GM23338 (cell line): ENCODE data around the gene LRRC3. TPM values are rescaled to one million over a fixed set of nuclear protein-coding genes. Genes with fewer than 3 reads are reported as not detected.

Experiments used
- EZH2phosphoT487 ChIP-seq: fragments of 200-600 bp; sonication (generic); IDR thresholded peaks from one replicate; pipeline ENCODE4 v1.8.1; 2018; ENCODE audit warnings: antibody characterized with exemption; ENCODE audit not compliant: unreplicated experiment
- JUNB ChIP-seq: IDR thresholded peaks from one replicate; pipeline ENCODE4 v1.6.1; 2016; ENCODE audit warnings: antibody characterized with exemption; ENCODE audit not compliant: unreplicated experiment
- NANOG ChIP-seq: IDR thresholded peaks from 2 replicates; pipeline ENCODE4 v1.6.1; 2016; ENCODE audit warnings: antibody characterized with exemption, borderline replicate concordance
- POLR2AphosphoS5 ChIP-seq: IDR thresholded peaks from 2 replicates; pipeline ENCODE4 v1.6.1; 2016; ENCODE audit warnings: antibody characterized with exemption, low read depth
- STAT1 ChIP-seq: IDR thresholded peaks from one replicate; pipeline ENCODE4 v1.6.1; 2016; ENCODE audit warnings: antibody characterized with exemption; ENCODE audit not compliant: unreplicated experiment
- ZNF331 ChIP-seq: fragments of 250-450 bp; sonication (Bioruptor Pico); IDR thresholded peaks from 2 replicates; pipeline ENCODE4 v1.5.0; 2020; ENCODE audit warnings: low read depth, mild to moderate bottlenecking, moderate library complexity
- polyA plus RNA-seq: library from polyadenylated mRNA; unstranded; fragments of >200 nt; fragmentation: Nextera tagmentation; extraction: Ambion mirVana; gene quantifications from 2 replicates; pipeline ENCODE4 v1.2.1, GENCODE V29; 2016
- total RNA-seq: library from RNA; depleted of rRNA; stranded (reverse); fragments of >200 nt; shearing (Covaris generic); gene quantifications from 2 replicates; pipeline ENCODE4 v1.2.3, GENCODE V29; 2014
- TF ChIP-seq, protein P1 (sequence below): fragments of 250-450 bp; sonication (Bioruptor Pico); IDR thresholded peaks from 2 replicates; pipeline ENCODE4 v1.5.0; 2020; ENCODE audit warnings: mild to moderate bottlenecking, moderate library complexity
- TF ChIP-seq, protein P2 (sequence below): IDR thresholded peaks from one replicate; pipeline ENCODE4 v1.6.1; 2018; ENCODE audit warnings: antibody characterized with exemption; ENCODE audit not compliant: unreplicated experiment

LRRC3 gene
- total and polyA plus RNA-seq, 2 experiments from 2014 or later: 0.95 to 6.8 TPM

GRCh38 chr21:44456214-44456914, 1.1 kb downstream of the LRRC3 start (continued):
- TF ChIP-seq, protein P1, sequence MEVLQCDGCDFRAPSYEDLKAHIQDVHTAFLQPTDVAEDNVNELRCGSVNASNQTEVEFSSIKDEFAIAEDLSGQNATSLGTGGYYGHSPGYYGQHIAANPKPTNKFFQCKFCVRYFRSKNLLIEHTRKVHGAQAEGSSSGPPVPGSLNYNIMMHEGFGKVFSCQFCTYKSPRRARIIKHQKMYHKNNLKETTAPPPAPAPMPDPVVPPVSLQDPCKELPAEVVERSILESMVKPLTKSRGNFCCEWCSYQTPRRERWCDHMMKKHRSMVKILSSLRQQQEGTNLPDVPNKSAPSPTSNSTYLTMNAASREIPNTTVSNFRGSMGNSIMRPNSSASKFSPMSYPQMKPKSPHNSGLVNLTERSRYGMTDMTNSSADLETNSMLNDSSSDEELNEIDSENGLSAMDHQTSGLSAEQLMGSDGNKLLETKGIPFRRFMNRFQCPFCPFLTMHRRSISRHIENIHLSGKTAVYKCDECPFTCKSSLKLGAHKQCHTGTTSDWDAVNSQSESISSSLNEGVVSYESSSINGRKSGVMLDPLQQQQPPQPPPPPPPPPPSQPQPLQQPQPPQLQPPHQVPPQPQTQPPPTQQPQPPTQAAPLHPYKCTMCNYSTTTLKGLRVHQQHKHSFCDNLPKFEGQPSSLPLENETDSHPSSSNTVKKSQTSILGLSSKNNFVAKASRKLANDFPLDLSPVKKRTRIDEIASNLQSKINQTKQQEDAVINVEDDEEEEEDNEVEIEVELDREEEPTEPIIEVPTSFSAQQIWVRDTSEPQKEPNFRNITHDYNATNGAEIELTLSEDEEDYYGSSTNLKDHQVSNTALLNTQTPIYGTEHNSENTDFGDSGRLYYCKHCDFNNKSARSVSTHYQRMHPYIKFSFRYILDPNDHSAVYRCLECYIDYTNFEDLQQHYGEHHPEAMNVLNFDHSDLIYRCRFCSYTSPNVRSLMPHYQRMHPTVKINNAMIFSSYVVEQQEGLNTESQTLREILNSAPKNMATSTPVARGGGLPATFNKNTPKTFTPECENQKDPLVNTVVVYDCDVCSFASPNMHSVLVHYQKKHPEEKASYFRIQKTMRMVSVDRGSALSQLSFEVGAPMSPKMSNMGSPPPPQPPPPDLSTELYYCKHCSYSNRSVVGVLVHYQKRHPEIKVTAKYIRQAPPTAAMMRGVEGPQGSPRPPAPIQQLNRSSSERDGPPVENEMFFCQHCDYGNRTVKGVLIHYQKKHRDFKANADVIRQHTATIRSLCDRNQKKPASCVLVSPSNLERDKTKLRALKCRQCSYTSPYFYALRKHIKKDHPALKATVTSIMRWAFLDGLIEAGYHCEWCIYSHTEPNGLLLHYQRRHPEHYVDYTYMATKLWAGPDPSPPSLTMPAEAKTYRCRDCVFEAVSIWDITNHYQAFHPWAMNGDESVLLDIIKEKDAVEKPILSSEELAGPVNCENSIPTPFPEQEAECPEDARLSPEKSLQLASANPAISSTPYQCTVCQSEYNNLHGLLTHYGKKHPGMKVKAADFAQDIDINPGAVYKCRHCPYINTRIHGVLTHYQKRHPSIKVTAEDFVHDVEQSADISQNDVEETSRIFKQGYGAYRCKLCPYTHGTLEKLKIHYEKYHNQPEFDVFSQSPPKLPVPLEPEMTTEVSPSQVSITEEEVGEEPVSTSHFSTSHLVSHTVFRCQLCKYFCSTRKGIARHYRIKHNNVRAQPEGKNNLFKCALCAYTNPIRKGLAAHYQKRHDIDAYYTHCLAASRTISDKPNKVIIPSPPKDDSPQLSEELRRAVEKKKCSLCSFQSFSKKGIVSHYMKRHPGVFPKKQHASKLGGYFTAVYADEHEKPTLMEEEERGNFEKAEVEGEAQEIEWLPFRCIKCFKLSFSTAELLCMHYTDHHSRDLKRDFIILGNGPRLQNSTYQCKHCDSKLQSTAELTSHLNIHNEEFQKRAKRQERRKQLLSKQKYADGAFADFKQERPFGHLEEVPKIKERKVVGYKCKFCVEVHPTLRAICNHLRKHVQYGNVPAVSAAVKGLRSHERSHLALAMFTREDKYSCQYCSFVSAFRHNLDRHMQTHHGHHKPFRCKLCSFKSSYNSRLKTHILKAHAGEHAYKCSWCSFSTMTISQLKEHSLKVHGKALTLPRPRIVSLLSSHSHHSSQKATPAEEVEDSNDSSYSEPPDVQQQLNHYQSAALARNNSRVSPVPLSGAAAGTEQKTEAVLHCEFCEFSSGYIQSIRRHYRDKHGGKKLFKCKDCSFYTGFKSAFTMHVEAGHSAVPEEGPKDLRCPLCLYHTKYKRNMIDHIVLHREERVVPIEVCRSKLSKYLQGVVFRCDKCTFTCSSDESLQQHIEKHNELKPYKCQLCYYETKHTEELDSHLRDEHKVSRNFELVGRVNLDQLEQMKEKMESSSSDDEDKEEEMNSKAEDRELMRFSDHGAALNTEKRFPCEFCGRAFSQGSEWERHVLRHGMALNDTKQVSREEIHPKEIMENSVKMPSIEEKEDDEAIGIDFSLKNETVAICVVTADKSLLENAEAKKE (CRISPR knock-in tag): no peak
- TF ChIP-seq ZNF331 (CRISPR knock-in tag) (no peak), POLR2AphosphoS5 (no peak), NANOG (no peak), JUNB (no peak), EZH2phosphoT487 (no peak), STAT1 (no peak)
- TF ChIP-seq, protein P2, sequence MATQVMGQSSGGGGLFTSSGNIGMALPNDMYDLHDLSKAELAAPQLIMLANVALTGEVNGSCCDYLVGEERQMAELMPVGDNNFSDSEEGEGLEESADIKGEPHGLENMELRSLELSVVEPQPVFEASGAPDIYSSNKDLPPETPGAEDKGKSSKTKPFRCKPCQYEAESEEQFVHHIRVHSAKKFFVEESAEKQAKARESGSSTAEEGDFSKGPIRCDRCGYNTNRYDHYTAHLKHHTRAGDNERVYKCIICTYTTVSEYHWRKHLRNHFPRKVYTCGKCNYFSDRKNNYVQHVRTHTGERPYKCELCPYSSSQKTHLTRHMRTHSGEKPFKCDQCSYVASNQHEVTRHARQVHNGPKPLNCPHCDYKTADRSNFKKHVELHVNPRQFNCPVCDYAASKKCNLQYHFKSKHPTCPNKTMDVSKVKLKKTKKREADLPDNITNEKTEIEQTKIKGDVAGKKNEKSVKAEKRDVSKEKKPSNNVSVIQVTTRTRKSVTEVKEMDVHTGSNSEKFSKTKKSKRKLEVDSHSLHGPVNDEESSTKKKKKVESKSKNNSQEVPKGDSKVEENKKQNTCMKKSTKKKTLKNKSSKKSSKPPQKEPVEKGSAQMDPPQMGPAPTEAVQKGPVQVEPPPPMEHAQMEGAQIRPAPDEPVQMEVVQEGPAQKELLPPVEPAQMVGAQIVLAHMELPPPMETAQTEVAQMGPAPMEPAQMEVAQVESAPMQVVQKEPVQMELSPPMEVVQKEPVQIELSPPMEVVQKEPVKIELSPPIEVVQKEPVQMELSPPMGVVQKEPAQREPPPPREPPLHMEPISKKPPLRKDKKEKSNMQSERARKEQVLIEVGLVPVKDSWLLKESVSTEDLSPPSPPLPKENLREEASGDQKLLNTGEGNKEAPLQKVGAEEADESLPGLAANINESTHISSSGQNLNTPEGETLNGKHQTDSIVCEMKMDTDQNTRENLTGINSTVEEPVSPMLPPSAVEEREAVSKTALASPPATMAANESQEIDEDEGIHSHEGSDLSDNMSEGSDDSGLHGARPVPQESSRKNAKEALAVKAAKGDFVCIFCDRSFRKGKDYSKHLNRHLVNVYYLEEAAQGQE: no peak
